ENCODE data around the gene SGIP1.
A peak's percentile ranks its signal among the peaks of the same experiment; 100 is the strongest.

The SGIP1 gene

GRCh38 chr1:66695116-66695515, 161.2 kb downstream of the SGIP1 start:
- Histone ChIP-seq H2BK120ac (ENCODE audit: insufficient read depth, low read length, poor library complexity) (no peak overlapping the region), H2BK5ac (ENCODE audit: low read depth, low read length, poor library complexity) (no peak overlapping the region), H2AK5ac (ENCODE audit: low read length) (no peak overlapping the region), H3K79me2 (ENCODE audit: control insufficient read depth, insufficient read depth, low read length, poor library complexity) (peaks cover 1% of the 10 kb centered on the region), H3K79me1 (ENCODE audit: low read length) (no peaks in the 10 kb centered on the region), H3K9ac (ENCODE audit: low read length) (no peak overlapping the region), H3K36me3 (ENCODE audit: control insufficient read depth in 1 of 2, insufficient read depth in 2 of 2, low read length in 2 of 2) (no peaks in the 10 kb centered on the region), H3K4ac (ENCODE audit: low read depth, low read length) (no peak overlapping the region), H4K91ac (ENCODE audit: low read depth, low read length) (no peak overlapping the region), H4K8ac (ENCODE audit: low read depth, low read length) (no peak overlapping the region), H3K4me2 (ENCODE audit: low read length) (no peak overlapping the region), H3K4me1 (ENCODE audit: control insufficient read depth in 1 of 2, insufficient read depth in 2 of 2, low read length in 2 of 2) (peaks cover 0 to 2% of the 10 kb centered on the region in 2 experiments), H3K9me3 (ENCODE audit: insufficient read depth, low read depth, low read length) (no peaks in the 10 kb centered on the region), H4K12ac (ENCODE audit: low read depth, low read length) (no peak overlapping the region), H2AFZ (ENCODE audit: insufficient read depth, low read length, poor library complexity) (no peak overlapping the region), H3K14ac (ENCODE audit: low read length) (no peak overlapping the region), H3K18ac (ENCODE audit: low read length) (no peak overlapping the region), H3K27ac (ENCODE audit: low read depth, low read length) (no peak overlapping the region), H3K4me3 (ENCODE audit: low read depth, low read length) (no peak overlapping the region), H3K23ac (ENCODE audit: low read length) (peak overlapping the region; percentile 12), H2BK12ac (ENCODE audit: low read length) (no peak overlapping the region), H3K27me3 (ENCODE audit: insufficient read depth, low read length) (no peaks in the 10 kb centered on the region)
- no peak for DNase-seq
- WGBS (ENCODE audit: extremely low coverage, insufficient coverage, insufficient read length) = no CpG with 5 or more reads among the region's 5 CpGs

- H2BK5ac ChIP-seq (ENCODE audit: low read depth, low read length, poor library complexity) = no peak overlapping the region
- H3K9ac ChIP-seq (ENCODE audit: low read length) = no peak overlapping the region
- no peak overlapping the region for H2BK120ac ChIP-seq (ENCODE audit: insufficient read depth, low read length, poor library complexity)
- no peak overlapping the region for H2BK12ac ChIP-seq (ENCODE audit: low read length)
- H2AK5ac ChIP-seq (ENCODE audit: low read length) = no peak overlapping the region
- no peaks in the 10 kb centered on the region for H3K36me3 ChIP-seq (ENCODE audit: control insufficient read depth in 1 of 2, insufficient read depth in 2 of 2, low read length in 2 of 2)
- no peak overlapping the region for H3K23ac ChIP-seq (ENCODE audit: low read length)
- no peak overlapping the region for H4K12ac ChIP-seq (ENCODE audit: low read depth, low read length)
- H3K27me3 ChIP-seq (ENCODE audit: insufficient read depth, low read length) = no peaks in the 10 kb centered on the region
- H4K91ac ChIP-seq (ENCODE audit: low read depth, low read length) = no peak overlapping the region
- peaks cover 0 to 2% of the 10 kb centered on the region in 2 experiments for H3K4me1 ChIP-seq (ENCODE audit: control insufficient read depth in 1 of 2, insufficient read depth in 2 of 2, low read length in 2 of 2)
- H2AFZ ChIP-seq (ENCODE audit: insufficient read depth, low read length, poor library complexity) = no peak overlapping the region
- DNase-seq = peak in 1 of 2 donors; percentile 52
- H3K9me3 ChIP-seq (ENCODE audit: insufficient read depth, low read depth, low read length) = no peaks in the 10 kb centered on the region
- H3K79me1 ChIP-seq (ENCODE audit: low read length) = no peaks in the 10 kb centered on the region
- no peak overlapping the region for H4K8ac ChIP-seq (ENCODE audit: low read depth, low read length)
- no peak overlapping the region for H3K4me2 ChIP-seq (ENCODE audit: low read length)
- H3K18ac ChIP-seq (ENCODE audit: low read length) = no peak overlapping the region
- H3K4me3 ChIP-seq (ENCODE audit: low read depth, low read length) = no peak overlapping the region
- H3K14ac ChIP-seq (ENCODE audit: low read length) = no peak overlapping the region
- no peak overlapping the region for H3K4ac ChIP-seq (ENCODE audit: low read depth, low read length)
- no peak overlapping the region for H3K27ac ChIP-seq (ENCODE audit: low read depth, low read length)
- peaks cover 1% of the 10 kb centered on the region for H3K79me2 ChIP-seq (ENCODE audit: control insufficient read depth, insufficient read depth, low read length, poor library complexity)
Measured at GRCh38 chr1:66696771-66697170, 162.8 kb downstream of the SGIP1 start.

GRCh38 chr1:66699213-66699612, 165.3 kb downstream of the SGIP1 start:
- H2BK120ac ChIP-seq (ENCODE audit: insufficient read depth, low read length, poor library complexity) = no peak overlapping the region
- no peak overlapping the region for H3K4me3 ChIP-seq (ENCODE audit: low read depth, low read length)
- no peaks in the 10 kb centered on the region for H3K79me1 ChIP-seq (ENCODE audit: low read length)
- H3K79me2 ChIP-seq (ENCODE audit: control insufficient read depth, insufficient read depth, low read length, poor library complexity) = peaks cover 1% of the 10 kb centered on the region
- no peak overlapping the region for H2AK5ac ChIP-seq (ENCODE audit: low read length)
- DNase-seq = no peak
- H2BK5ac ChIP-seq (ENCODE audit: low read depth, low read length, poor library complexity) = no peak overlapping the region
- H3K36me3 ChIP-seq (ENCODE audit: control insufficient read depth in 1 of 2, insufficient read depth in 2 of 2, low read length in 2 of 2) = no peaks in the 10 kb centered on the region
- H3K4me1 ChIP-seq (ENCODE audit: control insufficient read depth in 1 of 2, insufficient read depth in 2 of 2, low read length in 2 of 2) = peaks cover 0 to 2% of the 10 kb centered on the region in 2 experiments
- no peak overlapping the region for H3K9ac ChIP-seq (ENCODE audit: low read length)
- no peak overlapping the region for H4K8ac ChIP-seq (ENCODE audit: low read depth, low read length)
- H3K4me2 ChIP-seq (ENCODE audit: low read length) = no peak overlapping the region
- H4K91ac ChIP-seq (ENCODE audit: low read depth, low read length) = no peak overlapping the region
- no peaks in the 10 kb centered on the region for H3K9me3 ChIP-seq (ENCODE audit: insufficient read depth, low read depth, low read length)
- H2BK12ac ChIP-seq (ENCODE audit: low read length) = no peak overlapping the region
- no peak overlapping the region for H3K18ac ChIP-seq (ENCODE audit: low read length)
- H2AFZ ChIP-seq (ENCODE audit: insufficient read depth, low read length, poor library complexity) = no peak overlapping the region
- no peaks in the 10 kb centered on the region for H3K27me3 ChIP-seq (ENCODE audit: insufficient read depth, low read length)
- no peak overlapping the region for H3K4ac ChIP-seq (ENCODE audit: low read depth, low read length)
- H3K27ac ChIP-seq (ENCODE audit: low read depth, low read length) = no peak overlapping the region
- H3K14ac ChIP-seq (ENCODE audit: low read length) = no peak overlapping the region
- no peak overlapping the region for H3K23ac ChIP-seq (ENCODE audit: low read length)
- no CpG with 5 or more reads among the region's 5 CpGs for WGBS (ENCODE audit: extremely low coverage, insufficient coverage, insufficient read length)
- H4K12ac ChIP-seq (ENCODE audit: low read depth, low read length) = no peak overlapping the region

- no peak overlapping the region for H2BK5ac ChIP-seq (ENCODE audit: low read depth, low read length, poor library complexity)
- DNase-seq = no peak
- H3K14ac ChIP-seq (ENCODE audit: low read length) = no peak overlapping the region
- no peaks in the 10 kb centered on the region for H3K79me2 ChIP-seq (ENCODE audit: control insufficient read depth, insufficient read depth, low read length, poor library complexity)
- H3K79me1 ChIP-seq (ENCODE audit: low read length) = no peaks in the 10 kb centered on the region
- H3K23ac ChIP-seq (ENCODE audit: low read length) = no peak overlapping the region
- no CpG with 5 or more reads among the region's 4 CpGs for WGBS (ENCODE audit: extremely low coverage, insufficient coverage, insufficient read length)
- no peaks in the 10 kb centered on the region for H3K9me3 ChIP-seq (ENCODE audit: insufficient read depth, low read depth, low read length)
- H4K8ac ChIP-seq (ENCODE audit: low read depth, low read length) = no peak overlapping the region
- no peak overlapping the region for H3K18ac ChIP-seq (ENCODE audit: low read length)
- H3K4me2 ChIP-seq (ENCODE audit: low read length) = no peak overlapping the region
- H3K4me1 ChIP-seq (ENCODE audit: control insufficient read depth in 1 of 2, insufficient read depth in 2 of 2, low read length in 2 of 2) = no peaks in the 10 kb centered on the region
- no peak overlapping the region for H2BK12ac ChIP-seq (ENCODE audit: low read length)
- H3K4ac ChIP-seq (ENCODE audit: low read depth, low read length) = no peak overlapping the region
- H4K12ac ChIP-seq (ENCODE audit: low read depth, low read length) = no peak overlapping the region
- H2AFZ ChIP-seq (ENCODE audit: insufficient read depth, low read length, poor library complexity) = no peak overlapping the region
- no peak overlapping the region for H3K4me3 ChIP-seq (ENCODE audit: low read depth, low read length)
- no peak overlapping the region for H2BK120ac ChIP-seq (ENCODE audit: insufficient read depth, low read length, poor library complexity)
- no peak overlapping the region for H2AK5ac ChIP-seq (ENCODE audit: low read length)
- no peaks in the 10 kb centered on the region for H3K36me3 ChIP-seq (ENCODE audit: control insufficient read depth in 1 of 2, insufficient read depth in 2 of 2, low read length in 2 of 2)
- no peak overlapping the region for H3K27ac ChIP-seq (ENCODE audit: low read depth, low read length)
- no peak overlapping the region for H4K91ac ChIP-seq (ENCODE audit: low read depth, low read length)
- no peaks in the 10 kb centered on the region for H3K27me3 ChIP-seq (ENCODE audit: insufficient read depth, low read length)
- no peak overlapping the region for H3K9ac ChIP-seq (ENCODE audit: low read length)
Measured at GRCh38 chr1:66704177-66704875, 170.4 kb downstream of the SGIP1 start.

Data from trophoblast cell (in vitro differentiated cells and primary cell).